OCI-LY1 (cell line): Measurements from ENCODE around the gene ADAMTSL1.

Source experiments
- H2AFZ ChIP-seq: fragments of 200-600 bp; sonication (generic), shearing (Covaris generic); 2 replicates; pipeline ENCODE4 v1.6.0; 2014; ENCODE audit warnings: antibody characterized with exemption, mild to moderate bottlenecking, low read length
- H3F3A ChIP-seq: fragments of 200-600 bp; sonication (generic), shearing (Covaris generic); 2 replicates; pipeline ENCODE4 v1.6.0; 2014; ENCODE audit warnings: mild to moderate bottlenecking, antibody characterized with exemption, low read length, moderate library complexity; ENCODE audit not compliant: insufficient read depth
- H3K27ac ChIP-seq: fragments of 200-600 bp; sonication (generic); 2 replicates; pipeline ENCODE4 v1.5.1; 2014; ENCODE audit warnings: low read length, mixed run types, mild to moderate bottlenecking, low read depth; ENCODE audit not compliant: poor library complexity, severe bottlenecking
- H3K27me3 ChIP-seq: fragments of 200-600 bp; sonication (generic); 2 replicates; pipeline ENCODE4 v1.6.0; 2014; ENCODE audit warnings: antibody characterized with exemption, mild to moderate bottlenecking, low read length, moderate library complexity; ENCODE audit not compliant: insufficient read depth
- H3K36me3 ChIP-seq: fragments of 200-600 bp; sonication (generic); 2 replicates; pipeline ENCODE4 v1.6.1; 2014; ENCODE audit warnings: mild to moderate bottlenecking, antibody characterized with exemption, low read length, moderate library complexity, mixed read lengths; ENCODE audit not compliant: insufficient read depth
- H3K4me1 ChIP-seq: fragments of 200-600 bp; sonication (generic); 2 replicates; pipeline ENCODE4 v1.5.1; 2014; ENCODE audit warnings: mild to moderate bottlenecking, low read length, moderate library complexity; ENCODE audit not compliant: insufficient read depth, severe bottlenecking
- H3K4me2 ChIP-seq: fragments of 200-600 bp; sonication (generic), shearing (Covaris generic); 2 replicates; pipeline ENCODE4 v1.6.1; 2014; ENCODE audit warnings: low read length
- H3K4me3 ChIP-seq: fragments of 200-600 bp; sonication (generic); 2 replicates; pipeline ENCODE4 v1.5.1; 2014; ENCODE audit warnings: low read length, low read depth, mild to moderate bottlenecking, mixed read lengths; ENCODE audit not compliant: poor library complexity, severe bottlenecking
- H3K79me2 ChIP-seq: fragments of 200-600 bp; shearing (Covaris generic); 2 replicates; pipeline ENCODE4 v1.6.1; 2016; ENCODE audit warnings: mixed run types, low read length, mixed read lengths; ENCODE audit not compliant: insufficient read depth
- H3K9ac ChIP-seq: fragments of 200-600 bp; sonication (generic), shearing (Covaris generic); 2 replicates; pipeline ENCODE4 v1.6.1; 2014; ENCODE audit warnings: mild to moderate bottlenecking, low read length, mixed read lengths
- H3K9me2 ChIP-seq: fragments of 200-600 bp; sonication (generic), shearing (Covaris generic); 2 replicates; pipeline ENCODE4 v1.6.1; 2014; ENCODE audit warnings: low read depth, mild to moderate bottlenecking, low read length, mixed read lengths
- H3K9me3 ChIP-seq: fragments of 200-600 bp; shearing (Covaris generic); 2 replicates; pipeline ENCODE4 v1.6.1; 2014; ENCODE audit warnings: low read length, mixed read lengths
- H4K20me1 ChIP-seq: fragments of 200-600 bp; sonication (generic), shearing (Covaris generic); 2 replicates; pipeline ENCODE4 v1.6.0; 2016; ENCODE audit warnings: mild to moderate bottlenecking, low read length; ENCODE audit not compliant: insufficient read depth
- CTCF ChIP-seq: fragments of 200-600 bp; sonication (generic), shearing (Covaris generic); IDR thresholded peaks from 2 replicates; pipeline ENCODE4 v1.5.1; 2017; ENCODE audit warnings: mild to moderate bottlenecking, antibody characterized with exemption, low read length, moderate library complexity, mixed read lengths
- EZH2 ChIP-seq: fragments of 200-600 bp; sonication (generic), shearing (Covaris generic); IDR thresholded peaks from 2 replicates; pipeline ENCODE4 v1.8.0; 2017; ENCODE audit warnings: borderline replicate concordance, mixed run types, mild to moderate bottlenecking, antibody characterized with exemption, low read length, moderate library complexity, mixed read lengths

ADAMTSL1 gene

GRCh38 chr9:18770131-18770908 is 296.4 kb downstream of the ADAMTSL1 start:
- Histone ChIP-seq H3F3A (no peaks in the 10 kb centered on the region), H3K4me3 (no peak overlapping the region), H3K9me2 (no peaks in the 10 kb centered on the region), H3K79me2 (no peaks in the 10 kb centered on the region), H3K36me3 (no peaks in the 10 kb centered on the region), H2AFZ (no peak overlapping the region), H3K4me1 (no peaks in the 10 kb centered on the region), H3K9ac (no peak overlapping the region), H3K9me3 (no peaks in the 10 kb centered on the region), H4K20me1 (no peaks in the 10 kb centered on the region), H3K27me3 (no peaks in the 10 kb centered on the region), H3K4me2 (no peak overlapping the region), H3K27ac (no peak overlapping the region)
- no peak for TF ChIP-seq CTCF
- TF ChIP-seq EZH2: no peak

- Histone ChIP-seq H3K4me3 (no peak overlapping the region), H3F3A (no peaks in the 10 kb centered on the region), H3K4me1 (no peaks in the 10 kb centered on the region), H3K79me2 (no peaks in the 10 kb centered on the region), H3K27ac (no peak overlapping the region), H3K9me3 (no peaks in the 10 kb centered on the region), H3K27me3 (no peaks in the 10 kb centered on the region), H3K9me2 (no peaks in the 10 kb centered on the region), H3K36me3 (no peaks in the 10 kb centered on the region), H3K9ac (no peak overlapping the region), H4K20me1 (no peaks in the 10 kb centered on the region), H3K4me2 (no peak overlapping the region), H2AFZ (no peak overlapping the region)
- TF ChIP-seq CTCF: no peak
- no peak for TF ChIP-seq EZH2
Measured at GRCh38 chr9:18771011-18771410, 297.1 kb downstream of the ADAMTSL1 start.

- H3K36me3 ChIP-seq: no peaks in the 10 kb centered on the region
Measured at GRCh38 chr9:18771763-18772162, 297.8 kb downstream of the ADAMTSL1 start.

More at GRCh38 chr9:18771763-18772162, 297.8 kb downstream of the ADAMTSL1 start:
- H3K9ac ChIP-seq: no peak overlapping the region
- H3K27ac ChIP-seq: no peak overlapping the region
- H3K4me1 ChIP-seq: no peaks in the 10 kb centered on the region
- H2AFZ ChIP-seq: no peak overlapping the region
- no peaks in the 10 kb centered on the region for H3F3A ChIP-seq
- H3K9me2 ChIP-seq: no peaks in the 10 kb centered on the region
- no peaks in the 10 kb centered on the region for H4K20me1 ChIP-seq
- no peak for TF ChIP-seq CTCF
- TF ChIP-seq EZH2: no peak
- H3K4me2 ChIP-seq: no peak overlapping the region
- no peaks in the 10 kb centered on the region for H3K9me3 ChIP-seq
- H3K79me2 ChIP-seq: no peaks in the 10 kb centered on the region
- H3K4me3 ChIP-seq: no peak overlapping the region
- no peaks in the 10 kb centered on the region for H3K27me3 ChIP-seq
